ENCODE measurements around the gene WASF2.

WASF2 gene

DNA sequence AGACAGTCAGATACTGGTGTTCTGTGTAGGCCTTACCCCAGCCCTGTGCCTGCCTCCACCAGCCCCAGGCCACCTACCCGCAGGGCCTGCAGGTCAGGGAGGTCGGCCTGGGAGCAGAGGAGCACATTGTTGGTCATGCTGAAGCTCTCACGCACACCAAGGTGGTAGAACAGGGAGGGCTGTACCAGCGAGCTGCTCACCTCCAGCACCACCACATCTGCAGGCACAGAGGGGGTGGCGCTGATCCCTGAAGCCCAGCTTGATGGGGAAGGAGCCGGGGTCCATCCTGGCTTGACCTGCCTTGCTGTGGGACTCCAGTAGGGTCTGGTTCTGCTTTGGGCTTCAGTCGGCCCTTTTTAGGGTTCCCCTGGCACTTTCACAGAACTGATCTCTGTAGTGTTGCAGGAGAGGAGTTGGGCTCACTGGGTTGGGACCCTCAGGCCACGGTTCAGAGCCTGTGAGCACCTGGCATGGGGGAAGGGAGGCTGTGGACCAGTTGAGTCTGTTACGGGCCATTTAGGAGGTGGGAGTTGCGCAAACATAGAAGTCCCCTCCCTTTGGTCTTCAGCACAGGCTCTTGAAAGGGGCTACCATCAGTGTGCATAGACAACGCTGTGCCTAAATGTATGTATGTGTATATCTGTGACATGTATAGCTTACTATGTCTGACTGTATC lies 125.1 kb downstream of the WASF2 start:
- Histone ChIP-seq H3K4me1 (peaks cover 3% of the 10 kb centered on the region), H3K4me3 (ENCODE audit: low read depth, low read length) (peak overlapping the region; percentile 56), H3K79me2 (no peaks in the 10 kb centered on the region), H3K9ac (no peak overlapping the region), H3K4me2 (ENCODE audit: low read length) (peak overlapping the region; percentile 89), H3K9me3 (ENCODE audit: control insufficient read depth, low read length) (no peaks in the 10 kb centered on the region), H3K36me3 (ENCODE audit: control insufficient read depth, insufficient read depth, low read length) (no peaks in the 10 kb centered on the region), H2AFZ (peak overlapping the region; percentile 46), H3K27ac (peak overlapping the region; percentile 90), H3K27me3 (ENCODE audit: control insufficient read depth, insufficient read depth, low read length) (no peaks in the 10 kb centered on the region)
- no peak for TF ChIP-seq CTCF (IDR thresholded peaks at IDR 0.05)

DNA sequence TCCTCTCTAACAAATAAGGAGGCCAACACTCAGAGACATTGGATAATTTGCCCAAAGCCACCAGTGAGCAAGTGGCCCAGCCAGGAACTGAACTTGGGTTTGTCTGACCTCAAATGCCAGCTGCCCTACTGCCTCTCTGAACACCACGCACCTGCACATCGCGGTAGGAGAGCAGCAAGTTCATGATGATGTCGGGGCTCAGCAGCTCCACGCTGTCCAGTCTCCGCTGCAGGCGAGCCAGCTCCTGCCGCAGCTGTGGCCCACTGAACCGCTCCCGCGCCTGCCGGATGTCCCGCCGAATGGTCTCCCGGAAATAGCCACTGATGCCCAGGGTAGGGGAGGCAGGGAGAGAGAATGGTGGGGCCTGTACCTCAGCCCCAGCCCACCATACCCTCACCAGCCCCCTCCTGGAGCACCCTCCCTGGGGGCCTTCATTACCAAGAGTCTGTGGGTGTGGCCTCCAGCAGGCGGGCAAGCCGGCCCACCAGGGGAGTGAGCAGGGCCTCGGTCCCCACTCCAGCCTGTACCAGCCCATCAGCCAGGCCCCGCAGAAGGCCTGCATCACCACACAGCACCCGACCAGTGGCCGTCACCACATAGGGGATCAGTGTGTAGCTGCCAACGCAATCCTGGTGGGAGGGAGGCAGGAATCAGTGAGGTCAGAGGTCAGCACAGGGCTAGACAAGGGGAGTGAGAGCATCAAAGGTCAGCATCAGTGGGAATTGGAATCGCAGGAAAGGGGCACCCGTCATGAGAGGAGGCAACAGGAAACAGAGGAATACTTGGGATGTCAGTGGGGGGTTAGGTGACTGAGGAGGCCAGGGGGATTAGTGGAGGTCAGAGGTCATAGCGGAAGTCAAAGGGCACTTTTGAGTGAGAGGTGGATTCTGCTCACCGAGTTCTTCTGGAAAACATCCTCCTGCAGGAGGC lies 125.9 kb downstream of the WASF2 start:
- Histone ChIP-seq H3K79me2 (no peaks in the 10 kb centered on the region), H3K4me3 (ENCODE audit: low read depth, low read length) (no peak overlapping the region), H3K4me1 (peaks cover 3% of the 10 kb centered on the region), H3K9ac (no peak overlapping the region), H3K36me3 (ENCODE audit: control insufficient read depth, insufficient read depth, low read length) (no peaks in the 10 kb centered on the region), H3K27me3 (ENCODE audit: control insufficient read depth, insufficient read depth, low read length) (no peaks in the 10 kb centered on the region), H3K4me2 (ENCODE audit: low read length) (no peak overlapping the region), H3K27ac (no peak overlapping the region), H3K9me3 (ENCODE audit: control insufficient read depth, low read length) (no peaks in the 10 kb centered on the region), H2AFZ (no peak overlapping the region)
- no peak for TF ChIP-seq CTCF (IDR thresholded peaks at IDR 0.05)

DNA sequence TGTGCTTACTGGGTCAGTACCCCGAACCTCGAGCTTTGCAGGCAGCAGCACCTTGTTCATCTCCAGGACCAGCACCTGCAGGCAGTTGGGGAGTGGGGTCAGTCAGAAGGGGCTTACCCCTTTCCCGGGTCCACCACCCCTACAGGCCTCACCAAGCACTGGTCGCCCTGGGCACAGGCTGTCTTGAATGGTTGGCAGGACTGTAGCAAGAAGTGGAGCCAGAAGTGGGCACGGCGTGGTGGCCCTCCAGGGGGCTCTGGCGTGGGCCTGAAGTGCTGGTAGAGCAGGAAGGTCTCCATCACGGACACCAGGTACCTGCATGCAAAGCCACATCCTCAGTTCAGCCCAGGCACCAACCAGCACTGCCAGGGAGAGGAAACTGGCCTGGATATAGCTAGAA lies 128.4 kb downstream of the WASF2 start:
- Histone ChIP-seq H3K9me3 (ENCODE audit: control insufficient read depth, low read length) (no peaks in the 10 kb centered on the region), H3K36me3 (ENCODE audit: control insufficient read depth, insufficient read depth, low read length) (no peaks in the 10 kb centered on the region), H3K4me1 (peaks cover 3% of the 10 kb centered on the region), H3K27me3 (ENCODE audit: control insufficient read depth, insufficient read depth, low read length) (no peaks in the 10 kb centered on the region), H3K27ac (no peak overlapping the region), H3K9ac (no peak overlapping the region), H3K4me3 (ENCODE audit: low read depth, low read length) (no peak overlapping the region), H3K4me2 (ENCODE audit: low read length) (no peak overlapping the region), H2AFZ (no peak overlapping the region), H3K79me2 (no peaks in the 10 kb centered on the region)
- no peak for TF ChIP-seq CTCF (IDR thresholded peaks at IDR 0.05)

DNA sequence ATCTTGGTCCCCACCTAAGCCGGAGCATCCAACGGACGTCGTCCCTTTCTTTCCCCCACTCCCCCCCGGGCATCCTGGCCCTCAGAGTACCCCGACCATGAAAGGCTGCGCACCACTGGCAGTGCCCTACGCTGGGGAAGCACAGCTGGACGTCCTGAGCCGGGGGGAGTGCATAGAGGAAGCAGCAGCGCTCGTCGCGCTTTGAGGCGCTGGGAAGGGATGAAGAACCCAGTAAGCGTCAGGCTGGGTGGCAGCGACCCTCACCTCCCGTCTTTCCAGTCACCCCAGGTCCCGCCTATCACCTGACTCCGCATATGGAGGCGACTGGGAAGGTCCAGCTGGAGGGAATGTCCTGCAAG lies 128.9 kb downstream of the WASF2 start:
- Histone ChIP-seq H3K36me3 (ENCODE audit: control insufficient read depth, insufficient read depth, low read length) (no peaks in the 10 kb centered on the region), H3K9me3 (ENCODE audit: control insufficient read depth, low read length) (no peaks in the 10 kb centered on the region), H3K4me2 (ENCODE audit: low read length) (no peak overlapping the region), H3K4me1 (peaks cover 3% of the 10 kb centered on the region), H3K79me2 (no peaks in the 10 kb centered on the region), H3K27me3 (ENCODE audit: control insufficient read depth, insufficient read depth, low read length) (no peaks in the 10 kb centered on the region), H2AFZ (no peak overlapping the region), H3K9ac (no peak overlapping the region), H3K4me3 (ENCODE audit: low read depth, low read length) (no peak overlapping the region), H3K27ac (no peak overlapping the region)
- TF ChIP-seq CTCF (IDR thresholded peaks at IDR 0.05), result no peak

All from parathyroid adenoma (tissue), 2 donors.